ENCODE data around the gene RAD51D.
"Not testable (repeated sequence)": the region's sequence is repeated elsewhere in the genome, so short reads cannot be mapped to it uniquely, and the experiment has no call there.

Gene RAD51D

DNA sequence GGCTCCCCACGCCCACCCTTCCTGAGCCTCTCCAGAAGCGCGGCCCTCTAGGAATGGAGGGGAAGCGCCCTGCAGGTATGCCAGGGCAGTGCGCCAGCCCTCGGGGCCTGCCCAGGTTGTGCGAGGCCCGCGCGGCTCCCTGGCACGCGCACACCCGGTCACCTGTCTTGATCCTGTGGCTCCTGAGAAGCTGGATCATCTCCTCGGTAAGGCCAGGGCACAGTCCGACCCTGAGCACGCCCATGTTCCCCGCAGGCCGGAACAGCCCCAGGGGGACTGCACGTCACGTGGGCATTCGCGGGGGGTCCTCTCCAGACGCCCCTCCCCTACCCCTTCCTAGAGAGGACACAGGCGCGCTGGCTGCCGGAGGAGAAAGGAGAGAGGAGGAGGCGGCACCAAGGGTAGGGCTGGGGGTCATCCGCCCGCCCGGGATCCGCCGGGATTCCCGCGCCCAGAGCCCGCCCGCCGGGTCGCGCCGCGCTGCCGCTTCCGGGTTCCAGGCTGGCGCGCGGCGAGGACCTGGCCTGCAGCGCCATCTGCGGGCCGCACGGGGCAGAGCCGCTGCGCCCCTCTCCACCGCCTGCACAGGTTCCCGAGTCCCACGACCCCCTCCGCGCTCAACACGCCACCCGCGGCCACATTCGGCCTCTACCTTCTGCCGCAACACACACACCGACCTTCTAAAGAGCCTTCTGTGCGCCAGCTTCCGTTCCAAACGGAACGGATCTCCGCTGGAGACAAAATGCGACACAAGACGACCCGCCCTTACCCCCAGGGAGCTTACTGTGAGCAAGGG, at the start of gene RAD51D:
Gene RAD51D, minus strand, starts transcription at position 491 of the 796 bp plus-strand sequence. Its CDS starts 247 bp downstream, at position 244.
- DNase-seq = no peak

DNA sequence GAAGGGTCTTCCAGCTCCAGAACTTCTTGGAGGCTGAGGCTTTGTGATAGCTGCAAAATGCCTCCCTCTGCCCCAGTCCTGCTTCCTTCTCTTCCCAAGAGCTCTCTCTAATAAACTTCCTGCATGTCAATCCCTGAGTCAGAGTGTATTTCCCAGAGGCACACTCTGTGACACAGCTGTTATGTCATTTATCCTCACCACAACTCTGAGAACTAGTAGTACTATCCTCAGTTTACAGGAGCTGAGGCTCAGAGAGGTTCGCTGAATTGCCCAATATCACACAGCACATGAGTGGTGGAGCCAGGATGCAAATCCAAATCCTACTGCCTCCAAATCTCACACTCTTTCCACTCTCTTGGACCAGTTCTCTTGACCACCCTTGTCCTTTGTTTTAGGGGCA, 48.0 kb upstream of the RAD51D start:
- DNase-seq = no peak

- no peak for DNase-seq
Measured at GRCh38 chr17:35167046-35167445, 47.4 kb upstream of the RAD51D start.

DNA sequence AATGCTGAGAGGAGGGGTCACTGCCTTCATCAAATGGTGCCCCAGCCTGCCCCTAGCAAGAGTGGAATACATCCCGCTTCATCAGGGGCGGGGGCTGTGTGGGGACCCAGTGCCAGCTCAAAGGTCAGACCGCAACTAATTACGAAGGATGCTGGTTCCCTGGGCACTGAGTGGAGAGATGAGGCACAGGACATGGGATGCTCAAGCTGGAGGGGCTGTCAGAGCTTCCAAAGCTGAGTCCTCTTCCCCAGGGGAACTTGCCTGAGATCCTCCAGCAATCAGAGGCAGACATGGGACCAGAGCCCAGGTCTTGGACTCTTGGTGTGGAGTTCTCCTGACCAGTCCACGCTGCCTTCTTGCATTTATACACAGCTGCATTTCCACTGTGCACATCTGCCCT, 46.9 kb upstream of the RAD51D start:
- no peak for DNase-seq

DNA sequence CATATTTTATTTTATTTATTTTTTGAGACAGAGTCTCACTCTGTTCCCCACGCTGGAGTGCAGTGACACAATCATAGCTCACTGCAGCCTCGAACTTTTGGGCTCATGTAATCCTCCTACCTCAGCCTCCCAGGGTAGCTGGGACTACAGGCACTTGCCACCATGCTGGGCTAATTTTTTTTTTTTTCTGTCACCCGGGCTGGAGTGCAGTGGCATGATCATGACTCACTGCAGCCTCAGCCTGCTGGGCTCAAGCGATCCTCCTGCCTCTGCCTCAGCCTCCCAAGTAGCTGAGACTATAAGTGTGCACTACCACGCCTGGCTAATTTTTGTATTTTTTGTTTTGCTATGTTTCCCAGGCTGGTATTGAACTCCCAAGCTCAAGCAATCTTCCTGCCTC, 45.1 kb upstream of the RAD51D start:
- no peak for DNase-seq

GRCh38 chr17:35163886-35164285, 44.2 kb upstream of the RAD51D start:
- no peak for DNase-seq

DNA sequence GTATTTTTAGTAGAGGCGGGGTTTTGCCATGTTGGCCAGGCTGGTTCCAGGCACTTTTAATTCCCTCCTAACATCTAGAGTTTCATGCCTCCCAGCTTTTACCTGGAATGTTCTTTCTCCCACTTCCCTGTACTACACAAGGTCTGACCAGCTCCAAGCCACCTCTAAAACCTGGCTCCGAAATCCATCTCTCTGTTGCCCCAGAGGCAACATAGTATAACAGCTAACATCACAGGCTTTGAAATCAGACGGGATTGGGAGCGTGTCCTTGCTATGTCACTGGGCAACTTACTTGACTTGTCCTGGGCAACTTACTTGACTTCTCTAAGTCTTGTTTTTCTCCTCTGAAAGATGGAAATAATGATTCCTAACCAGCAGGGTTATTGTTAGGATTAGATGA, 43.1 kb upstream of the RAD51D start:
- DNase-seq = no peak

GRCh38 chr17:35161281-35161761, 41.7 kb upstream of the RAD51D start:
- no peak for DNase-seq

GRCh38 chr17:35160354-35161201, 40.9 kb upstream of the RAD51D start:
- DNase-seq = no peak

GRCh38 chr17:35159940-35160339, 40.3 kb upstream of the RAD51D start:
- no peak for DNase-seq

DNA sequence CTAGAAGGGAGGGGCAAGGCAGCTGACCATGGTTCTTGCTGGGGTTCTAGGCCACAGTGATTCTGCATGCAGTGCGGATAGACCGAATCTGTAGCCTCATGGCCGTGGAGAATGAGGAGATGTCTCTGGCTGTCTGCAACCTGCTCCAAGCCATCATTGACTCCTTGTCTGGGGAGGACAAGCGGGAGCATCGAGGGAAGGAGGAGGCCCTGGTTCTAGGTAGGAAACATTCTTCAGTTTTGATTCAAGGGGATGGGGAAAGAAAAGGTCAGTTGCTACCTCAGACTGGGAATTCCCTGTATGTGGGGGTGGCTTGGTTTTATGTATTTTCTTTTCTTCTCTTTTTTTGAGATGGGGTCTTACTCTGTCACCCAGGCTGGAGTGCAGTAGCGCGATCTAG, 35.6 kb upstream of the RAD51D start:
- no peak for DNase-seq

DNA sequence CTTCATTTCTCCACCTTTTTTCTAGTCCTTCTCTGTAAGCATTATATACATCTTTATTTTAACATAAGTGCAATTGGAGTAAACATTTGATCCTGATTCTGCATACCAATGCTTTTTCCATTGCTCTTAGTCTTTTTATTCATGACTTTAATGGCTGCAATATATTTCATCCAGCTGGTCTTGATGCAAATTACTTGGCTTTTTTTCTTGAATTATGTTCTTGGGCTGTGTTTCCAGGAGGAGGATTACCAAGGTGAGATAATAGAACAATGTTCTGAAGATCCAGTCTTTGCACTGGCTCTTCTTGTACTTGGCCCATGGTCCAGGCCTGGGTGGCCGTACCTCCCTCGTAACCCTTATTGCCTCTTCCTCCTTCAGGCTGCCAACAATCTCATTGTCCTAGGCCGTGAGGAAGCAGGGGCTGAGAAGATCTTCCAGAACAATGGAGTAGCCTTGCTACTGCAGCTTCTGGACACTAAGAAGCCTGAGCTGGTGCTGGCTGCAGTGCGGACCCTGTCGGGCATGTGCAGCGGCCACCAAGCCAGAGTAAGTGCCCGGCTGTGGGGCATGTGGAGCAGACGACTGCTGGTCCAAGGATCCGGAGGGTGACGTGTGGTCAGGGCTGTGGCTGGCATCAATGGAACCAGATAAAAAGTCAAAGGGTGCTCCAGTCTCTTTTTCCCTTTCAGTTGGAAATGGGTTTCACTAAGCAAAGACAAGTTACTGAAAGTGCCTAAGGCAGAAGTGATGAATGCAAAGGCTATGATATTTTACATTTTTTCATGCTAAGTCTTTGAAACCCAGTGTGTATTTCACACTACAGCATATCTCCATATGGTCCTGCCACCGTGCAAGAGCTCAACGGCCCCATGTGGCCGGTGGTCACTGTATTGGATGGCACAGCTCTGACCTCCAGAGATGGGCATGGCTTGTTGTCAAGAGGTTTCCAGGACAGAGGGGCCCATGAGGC, 34.8 kb upstream of the RAD51D start:
- no peak for DNase-seq

GRCh38 chr17:35152421-35153140, 32.9 kb upstream of the RAD51D start:
- no peak for DNase-seq

- not testable (repeated sequence) for DNase-seq
Measured at GRCh38 chr17:35151080-35151479, 31.4 kb upstream of the RAD51D start.

- no peak for DNase-seq
Measured at GRCh38 chr17:35149941-35150340, 30.3 kb upstream of the RAD51D start.

DNA sequence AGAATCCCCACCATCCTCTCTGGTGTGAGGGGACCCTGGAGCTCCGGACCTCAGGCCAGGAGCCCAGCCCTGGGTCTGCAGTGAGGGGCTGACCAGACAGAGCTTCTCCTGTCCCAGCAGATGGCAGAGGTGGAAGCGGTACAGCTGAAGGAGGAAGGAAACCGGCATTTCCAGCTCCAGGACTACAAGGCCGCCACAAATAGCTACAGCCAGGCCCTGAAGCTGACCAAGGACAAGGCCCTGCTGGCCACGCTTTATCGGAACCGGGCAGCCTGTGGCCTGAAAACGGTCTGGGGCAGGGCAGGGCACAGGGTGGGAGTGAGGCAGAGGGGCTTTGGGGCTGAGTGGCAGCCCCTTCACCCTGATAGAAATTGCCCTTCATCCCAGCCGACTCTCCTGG, 28.5 kb upstream of the RAD51D start:
- DNase-seq = no peak

GRCh38 chr17:35147375-35147905, 27.8 kb upstream of the RAD51D start, which contains the start of gene UNC45B:
UNC45B (plus strand) TSS chr17:35147817; CDS start chr17:35148264, 447 bp downstream.
- no peak for DNase-seq

- DNase-seq = no peak
Measured at GRCh38 chr17:35146214-35146833, 26.7 kb upstream of the RAD51D start.

DNA sequence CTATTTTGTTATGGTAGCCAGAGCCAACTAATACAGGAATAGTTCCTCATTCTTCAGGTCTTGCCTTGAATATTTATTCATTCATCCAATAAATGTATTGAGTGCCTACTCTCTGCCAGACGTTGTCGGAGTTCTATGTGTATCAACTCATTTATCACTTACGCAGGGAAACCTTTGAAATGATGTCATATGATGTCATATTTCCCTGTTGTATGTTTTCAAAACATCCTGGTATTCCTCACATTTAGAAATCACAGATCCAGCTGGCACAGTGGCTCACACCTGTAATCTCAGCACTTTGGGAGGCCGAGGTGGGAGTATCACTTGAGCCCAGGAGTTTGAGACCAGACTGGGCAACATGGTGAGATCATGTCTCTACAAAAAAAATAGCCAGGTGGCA, 25.2 kb upstream of the RAD51D start:
- DNase-seq = no peak

GRCh38 chr17:35142467-35142796, 22.8 kb upstream of the RAD51D start:
- no peak for DNase-seq

Measured in GF-D8 (cell line).